ENCODE results near the gene FUOM.

DNA sequence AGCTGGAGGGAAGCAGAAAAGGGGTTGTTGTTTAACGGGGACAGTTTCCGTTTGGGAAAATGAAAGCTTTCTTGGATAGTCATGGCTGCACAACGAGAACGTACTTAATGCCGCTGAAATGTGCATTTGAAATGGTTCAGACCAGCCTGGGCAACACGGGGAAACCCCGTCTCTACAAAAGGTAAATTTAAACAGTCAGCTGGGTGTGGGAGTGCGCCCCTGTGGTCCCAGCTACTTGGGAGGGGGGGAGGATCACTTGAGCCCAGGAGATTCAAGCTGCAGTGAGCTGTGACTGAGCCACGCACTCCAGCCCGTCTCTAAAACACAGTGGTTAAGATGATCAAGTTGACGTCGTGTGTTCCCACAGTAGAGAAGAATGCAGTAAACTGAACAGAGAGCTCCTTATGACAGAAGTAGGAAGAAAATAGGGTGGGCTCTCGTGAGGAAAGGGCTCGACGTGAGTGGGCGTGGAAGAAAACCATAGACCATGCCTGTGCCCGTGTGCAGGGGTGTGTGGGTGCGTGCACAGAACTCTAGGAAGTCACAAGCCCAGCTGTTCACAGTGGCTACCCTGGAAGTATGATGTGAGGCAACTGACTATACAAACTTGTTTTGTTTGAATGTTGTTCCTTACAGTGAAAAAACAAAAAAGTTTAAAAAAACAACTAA is 4.1 kb upstream of the FUOM start:
- TF ChIP-seq, protein P1, sequence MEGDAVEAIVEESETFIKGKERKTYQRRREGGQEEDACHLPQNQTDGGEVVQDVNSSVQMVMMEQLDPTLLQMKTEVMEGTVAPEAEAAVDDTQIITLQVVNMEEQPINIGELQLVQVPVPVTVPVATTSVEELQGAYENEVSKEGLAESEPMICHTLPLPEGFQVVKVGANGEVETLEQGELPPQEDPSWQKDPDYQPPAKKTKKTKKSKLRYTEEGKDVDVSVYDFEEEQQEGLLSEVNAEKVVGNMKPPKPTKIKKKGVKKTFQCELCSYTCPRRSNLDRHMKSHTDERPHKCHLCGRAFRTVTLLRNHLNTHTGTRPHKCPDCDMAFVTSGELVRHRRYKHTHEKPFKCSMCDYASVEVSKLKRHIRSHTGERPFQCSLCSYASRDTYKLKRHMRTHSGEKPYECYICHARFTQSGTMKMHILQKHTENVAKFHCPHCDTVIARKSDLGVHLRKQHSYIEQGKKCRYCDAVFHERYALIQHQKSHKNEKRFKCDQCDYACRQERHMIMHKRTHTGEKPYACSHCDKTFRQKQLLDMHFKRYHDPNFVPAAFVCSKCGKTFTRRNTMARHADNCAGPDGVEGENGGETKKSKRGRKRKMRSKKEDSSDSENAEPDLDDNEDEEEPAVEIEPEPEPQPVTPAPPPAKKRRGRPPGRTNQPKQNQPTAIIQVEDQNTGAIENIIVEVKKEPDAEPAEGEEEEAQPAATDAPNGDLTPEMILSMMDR (conservative IDR thresholded peaks at IDR 0.05; ENCODE audit: low read length): no peak
- TF ChIP-seq EZH2phosphoT487 (IDR thresholded peaks at IDR 0.05; ENCODE audit: borderline replicate concordance, low read depth, low read length): no peak

All from OCI-LY7 (cell line).